GM06990 (cell line): ENCODE measurements around the gene GTPBP10.
A peak's percentile ranks its signal among the peaks of the same experiment; 100 is the strongest.

Source experiments
- DNase-seq: peaks from one replicate; pipeline ENCODE4 v3.0.0-alpha.2; 2011; ENCODE audit not compliant: insufficient read length; ENCODE audit errors: extremely low read depth
- H3K27me3 ChIP-seq: replicated peaks from 2 replicates; pipeline ENCODE4 v1.6.0; 2011; ENCODE audit warnings: low read length; ENCODE audit not compliant: control insufficient read depth, insufficient read depth
- H3K36me3 ChIP-seq: 2 replicates; pipeline ENCODE4 v1.5.1; 2011; ENCODE audit warnings: low read length; ENCODE audit not compliant: control insufficient read depth, insufficient read depth
- H3K4me3 ChIP-seq: replicated peaks from 2 replicates; pipeline ENCODE4 v1.5.1; 2011; ENCODE audit warnings: low read depth, mild to moderate bottlenecking, control low read depth, low read length
- TF ChIP-seq, protein P1 (sequence below): IDR thresholded peaks from 2 replicates; pipeline ENCODE4 v1.5.1; 2011; ENCODE audit warnings: low read length, control low read depth, mild to moderate bottlenecking, inconsistent platforms; ENCODE audit not compliant: insufficient read depth, poor library complexity, severe bottlenecking

Gene GTPBP10

DNA sequence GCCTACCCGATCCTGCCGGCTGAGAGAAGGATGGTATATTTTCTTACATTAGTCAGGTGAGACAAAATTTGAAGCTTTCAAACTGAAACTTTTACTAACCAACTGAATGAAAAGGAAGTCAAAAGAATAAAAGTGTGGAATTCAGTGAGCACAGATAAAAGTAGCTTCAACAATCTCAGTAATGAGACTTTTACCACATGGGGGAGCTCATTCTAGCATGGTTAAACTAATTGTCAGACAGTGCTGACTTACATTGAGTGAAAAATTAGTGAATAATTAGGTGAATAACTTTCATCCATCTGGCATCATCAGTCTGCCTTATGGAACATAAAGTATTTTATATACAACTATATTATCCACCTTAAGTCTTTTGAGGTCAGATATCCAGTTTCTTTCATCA is 33.8 kb upstream of the GTPBP10 start:
- DNase-seq, result no peak
- TF ChIP-seq, protein P1, sequence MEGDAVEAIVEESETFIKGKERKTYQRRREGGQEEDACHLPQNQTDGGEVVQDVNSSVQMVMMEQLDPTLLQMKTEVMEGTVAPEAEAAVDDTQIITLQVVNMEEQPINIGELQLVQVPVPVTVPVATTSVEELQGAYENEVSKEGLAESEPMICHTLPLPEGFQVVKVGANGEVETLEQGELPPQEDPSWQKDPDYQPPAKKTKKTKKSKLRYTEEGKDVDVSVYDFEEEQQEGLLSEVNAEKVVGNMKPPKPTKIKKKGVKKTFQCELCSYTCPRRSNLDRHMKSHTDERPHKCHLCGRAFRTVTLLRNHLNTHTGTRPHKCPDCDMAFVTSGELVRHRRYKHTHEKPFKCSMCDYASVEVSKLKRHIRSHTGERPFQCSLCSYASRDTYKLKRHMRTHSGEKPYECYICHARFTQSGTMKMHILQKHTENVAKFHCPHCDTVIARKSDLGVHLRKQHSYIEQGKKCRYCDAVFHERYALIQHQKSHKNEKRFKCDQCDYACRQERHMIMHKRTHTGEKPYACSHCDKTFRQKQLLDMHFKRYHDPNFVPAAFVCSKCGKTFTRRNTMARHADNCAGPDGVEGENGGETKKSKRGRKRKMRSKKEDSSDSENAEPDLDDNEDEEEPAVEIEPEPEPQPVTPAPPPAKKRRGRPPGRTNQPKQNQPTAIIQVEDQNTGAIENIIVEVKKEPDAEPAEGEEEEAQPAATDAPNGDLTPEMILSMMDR, result peak; percentile 17
- Histone ChIP-seq H3K36me3 (no peaks in the 10 kb centered on the region), H3K4me3 (no peak overlapping the region), H3K27me3 (no peaks in the 10 kb centered on the region)

DNA sequence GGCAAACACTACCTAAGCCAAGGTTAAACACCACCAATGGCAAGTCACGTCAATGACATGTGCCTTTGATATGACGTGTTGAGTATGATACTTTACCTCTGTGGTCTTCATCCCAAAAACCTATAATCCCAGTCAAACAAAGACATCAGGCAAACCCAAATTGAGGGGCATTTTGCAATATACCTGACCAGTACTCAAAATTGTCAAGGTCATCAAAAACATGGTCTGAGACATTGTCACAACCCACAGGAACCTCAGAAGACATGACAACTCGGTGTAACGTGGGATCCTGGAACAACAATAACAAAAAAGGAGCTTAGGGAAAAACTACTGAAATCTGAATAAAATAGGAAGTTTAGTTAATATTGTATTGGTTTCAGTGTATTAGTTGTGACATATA is 32.6 kb upstream of the GTPBP10 start:
- TF ChIP-seq, protein P1, result no peak
- no peaks in the 10 kb centered on the region for H3K27me3 ChIP-seq
- no peak overlapping the region for H3K4me3 ChIP-seq
- DNase-seq, result no peak
- H3K36me3 ChIP-seq, result no peaks in the 10 kb centered on the region

DNA sequence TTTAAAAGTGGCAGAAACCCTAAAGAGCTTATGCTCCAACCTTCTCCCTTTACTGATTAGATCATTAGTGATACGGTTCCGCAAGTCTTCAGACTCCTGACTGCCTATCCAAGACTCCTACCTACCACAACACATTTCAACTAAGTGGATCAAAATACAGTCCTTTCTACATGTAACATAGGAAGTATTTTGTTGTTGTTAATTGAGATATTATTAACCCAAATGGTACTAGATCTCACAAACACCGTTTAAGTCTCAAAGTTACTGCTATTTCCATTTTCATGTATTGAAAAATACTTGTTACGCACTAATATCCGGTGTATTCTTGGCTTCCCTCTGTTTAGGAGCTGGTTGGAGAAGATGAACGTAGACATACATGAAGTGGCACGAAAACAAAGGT is 26.5 kb upstream of the GTPBP10 start:
- no peaks in the 10 kb centered on the region for H3K27me3 ChIP-seq
- H3K36me3 ChIP-seq, result no peaks in the 10 kb centered on the region
- TF ChIP-seq, protein P1, result no peak
- H3K4me3 ChIP-seq, result no peak overlapping the region
- DNase-seq, result no peak

DNA sequence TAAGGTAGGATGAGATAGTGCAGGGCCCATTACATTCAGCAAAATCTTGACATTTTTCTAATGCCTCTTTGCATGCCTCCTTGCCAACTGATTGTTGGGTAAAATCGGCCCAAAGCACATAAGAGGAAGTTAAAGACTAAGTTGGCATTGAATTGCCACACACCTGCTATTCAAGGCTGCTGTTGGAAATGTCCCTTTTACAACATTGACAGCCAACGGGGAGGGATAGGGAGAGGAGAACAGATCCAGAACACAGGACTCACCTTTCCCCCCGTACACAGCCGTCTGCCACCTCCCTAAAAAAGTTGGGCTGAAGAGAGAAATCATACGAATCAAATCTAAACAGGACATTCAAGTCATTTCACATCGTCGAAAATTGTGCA is 26.1 kb upstream of the GTPBP10 start:
- no peak overlapping the region for H3K4me3 ChIP-seq

DNA sequence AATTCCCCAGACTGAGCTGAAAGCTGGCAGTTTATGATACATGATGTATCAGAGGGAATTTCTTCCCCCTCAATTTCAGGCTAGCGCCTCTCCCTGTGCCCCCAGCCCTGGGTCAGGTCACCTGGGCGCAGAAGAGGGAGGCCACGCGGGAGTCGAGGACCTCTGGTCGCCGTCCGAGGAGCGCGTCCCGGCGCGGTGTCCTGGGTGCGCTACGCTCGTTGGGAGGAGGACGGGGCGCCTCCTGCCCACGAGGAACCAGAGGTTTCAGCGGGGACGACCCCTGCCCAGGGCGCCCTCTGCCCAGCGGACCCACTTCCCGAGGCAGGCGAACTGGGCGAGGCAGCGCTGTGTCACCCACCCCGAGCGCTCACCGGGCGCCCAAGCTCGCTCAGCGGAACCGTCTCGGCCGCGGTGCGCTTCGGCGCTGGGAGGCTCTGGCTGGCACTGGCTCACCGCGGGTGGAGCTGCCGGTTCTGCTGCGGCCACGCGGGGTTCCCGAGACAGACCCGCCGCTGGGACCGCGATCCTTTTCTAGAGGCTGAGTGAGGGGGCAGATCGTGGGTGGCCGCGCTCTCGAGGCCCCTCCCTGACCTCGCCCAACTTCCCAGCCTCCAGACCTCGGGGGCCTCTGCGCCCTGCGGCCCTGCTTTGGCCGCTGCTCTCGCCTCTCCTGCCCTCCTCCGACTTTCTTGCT is 25.6 kb upstream of the GTPBP10 start, which contains the start of gene FAM237B:
Gene FAM237B, minus strand, starts transcription at position 504 of the 694 bp plus-strand sequence. CDS start 1,556 bp downstream, outside the sequence.
- DNase-seq, result peak; percentile 17
- H3K36me3 ChIP-seq, result no peaks in the 10 kb centered on the region
- no peaks in the 10 kb centered on the region for H3K27me3 ChIP-seq
- TF ChIP-seq, protein P1, result no peak
- no peak within 1 kb of the TSS for H3K4me3 ChIP-seq

More for the DNA sequence above, 26.1 kb upstream of the GTPBP10 start:
- Histone ChIP-seq H3K27me3 (no peaks in the 10 kb centered on the region), H3K36me3 (no peaks in the 10 kb centered on the region)
- TF ChIP-seq, protein P1, result no peak
- no peak for DNase-seq
